RPMI7951 (cell line): ENCODE data around the gene MARCHF9. TPM values are rescaled to one million over a fixed set of nuclear protein-coding genes. Genes with fewer than 3 reads are reported as not detected.

ENCODE experiments used
- DNase-seq: peaks from one replicate; pipeline ENCODE4 v3.0.0-alpha.2; 2012; ENCODE audit warnings: low read depth
- total RNA-seq: library from RNA; depleted of rRNA; stranded (reverse); fragments of >200 nt; shearing (Covaris generic); gene quantifications from 2 replicates; pipeline ENCODE4 v1.2.3, GENCODE V29; 2014

The MARCHF9 gene
- total RNA-seq, 1 experiment from 2014 or later = 4.2 TPM

- DNase-seq = no peak
Observed at GRCh38 chr12:57724003-57724935, 30.6 kb upstream of the MARCHF9 start.

DNA sequence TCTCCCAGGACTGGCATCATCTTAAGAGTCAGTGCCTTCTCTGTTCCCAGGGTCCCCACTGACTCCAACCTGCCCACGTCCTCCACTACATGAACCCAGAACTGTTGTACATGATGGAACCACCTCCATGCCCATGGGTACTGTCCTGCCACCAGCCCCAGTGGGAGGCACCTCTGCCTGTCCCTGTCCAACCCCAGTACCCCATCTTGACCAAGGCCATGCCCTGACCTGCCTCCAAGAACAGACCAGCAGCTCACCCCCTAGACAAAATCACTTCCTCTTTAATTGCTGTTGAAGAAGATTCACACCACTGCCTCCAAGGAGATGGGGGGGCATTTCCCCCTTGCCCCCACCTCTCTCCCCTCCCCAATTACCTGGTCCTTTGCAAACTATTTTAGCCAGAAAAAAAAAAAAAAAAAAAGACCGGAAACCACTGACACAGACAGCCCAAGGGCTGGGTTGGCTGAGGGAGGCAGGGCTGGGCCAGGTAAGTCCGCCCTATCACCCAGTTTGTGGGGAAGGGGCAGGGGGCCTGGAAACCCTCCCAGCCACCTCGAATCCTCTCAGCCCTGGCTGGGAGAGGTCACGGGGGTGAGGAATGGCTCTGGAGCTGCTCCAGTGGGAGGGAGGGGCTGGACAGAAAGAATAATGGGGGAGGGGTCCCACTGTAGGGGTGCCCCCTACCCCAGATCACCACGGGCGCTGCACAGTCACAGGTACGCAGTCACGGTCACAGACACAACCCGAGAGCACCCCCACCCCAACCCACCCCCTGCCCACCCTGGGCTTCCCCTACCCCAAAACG is 29.8 kb upstream of the MARCHF9 start:
- DNase-seq = no peak

- no peak for DNase-seq
Observed at GRCh38 chr12:57725851-57726150, 29.1 kb upstream of the MARCHF9 start.

DNA sequence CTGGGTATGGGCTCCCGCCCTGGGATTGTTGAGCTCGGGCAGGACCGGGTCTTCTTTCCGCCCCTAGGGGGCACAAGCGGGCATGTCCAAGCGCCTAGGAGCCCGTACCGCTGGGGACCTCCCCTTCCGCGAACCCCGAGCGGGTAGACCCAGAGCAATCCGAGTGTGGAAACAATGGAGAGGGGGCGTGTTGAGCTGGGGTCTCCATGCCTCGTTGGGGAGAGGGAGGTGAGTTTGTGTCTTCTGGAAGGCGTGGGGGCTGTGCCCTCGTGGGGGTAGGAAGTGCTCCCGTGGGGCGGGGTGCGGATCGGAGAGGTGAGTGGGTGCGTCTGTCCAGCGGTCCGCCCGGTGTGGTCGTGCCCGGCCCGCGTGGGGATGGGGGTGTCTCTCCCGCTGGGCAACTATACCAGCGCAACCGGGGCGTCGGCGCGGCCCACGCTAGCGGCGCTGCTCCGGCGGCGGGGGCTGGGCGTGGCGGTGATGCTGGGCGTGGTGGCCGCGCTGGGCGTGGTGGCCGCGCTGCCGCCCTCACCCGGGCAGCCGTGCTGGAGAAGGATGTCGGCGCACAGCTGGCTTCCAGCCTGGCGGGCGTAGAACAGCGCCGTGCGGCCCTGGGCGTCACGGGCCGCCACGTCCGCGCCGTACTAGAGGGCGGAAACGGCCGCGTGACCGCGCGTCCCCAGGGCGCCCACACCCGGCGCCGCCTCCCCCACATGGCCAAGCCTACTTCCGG is 28.6 kb upstream of the MARCHF9 start:
- DNase-seq = peak; percentile 83

GRCh38 chr12:57726884-57727757 is 27.8 kb upstream of the MARCHF9 start:
- no peak for DNase-seq

GRCh38 chr12:57727758-57728395 is 27.0 kb upstream of the MARCHF9 start:
- DNase-seq = no peak

DNA sequence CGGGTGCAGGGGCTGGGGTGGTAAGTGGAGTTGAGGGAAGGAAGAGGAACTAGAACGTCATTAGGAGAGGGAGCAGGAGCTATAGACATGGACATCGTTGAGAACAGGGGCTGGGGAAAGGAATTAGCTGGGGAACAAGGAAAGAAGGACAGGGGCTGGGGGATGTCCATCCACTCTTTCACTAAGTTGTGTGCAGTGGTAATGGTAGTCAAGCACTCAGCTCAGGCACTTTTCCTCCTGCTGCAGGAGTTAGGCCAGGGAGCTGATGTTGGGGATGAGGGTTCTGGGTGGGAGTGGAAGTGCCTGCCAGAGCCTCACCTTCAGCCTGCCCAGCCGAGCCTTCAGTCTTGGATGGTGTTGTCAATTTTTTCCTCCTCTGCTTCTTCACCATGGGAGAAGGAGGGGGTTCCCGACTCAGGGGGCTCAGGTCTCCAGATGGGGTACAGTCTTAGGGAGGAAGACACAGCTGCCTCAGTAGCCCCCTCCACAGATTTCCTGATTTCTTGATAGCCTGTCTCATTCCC is 25.5 kb upstream of the MARCHF9 start:
- no peak for DNase-seq

DNA sequence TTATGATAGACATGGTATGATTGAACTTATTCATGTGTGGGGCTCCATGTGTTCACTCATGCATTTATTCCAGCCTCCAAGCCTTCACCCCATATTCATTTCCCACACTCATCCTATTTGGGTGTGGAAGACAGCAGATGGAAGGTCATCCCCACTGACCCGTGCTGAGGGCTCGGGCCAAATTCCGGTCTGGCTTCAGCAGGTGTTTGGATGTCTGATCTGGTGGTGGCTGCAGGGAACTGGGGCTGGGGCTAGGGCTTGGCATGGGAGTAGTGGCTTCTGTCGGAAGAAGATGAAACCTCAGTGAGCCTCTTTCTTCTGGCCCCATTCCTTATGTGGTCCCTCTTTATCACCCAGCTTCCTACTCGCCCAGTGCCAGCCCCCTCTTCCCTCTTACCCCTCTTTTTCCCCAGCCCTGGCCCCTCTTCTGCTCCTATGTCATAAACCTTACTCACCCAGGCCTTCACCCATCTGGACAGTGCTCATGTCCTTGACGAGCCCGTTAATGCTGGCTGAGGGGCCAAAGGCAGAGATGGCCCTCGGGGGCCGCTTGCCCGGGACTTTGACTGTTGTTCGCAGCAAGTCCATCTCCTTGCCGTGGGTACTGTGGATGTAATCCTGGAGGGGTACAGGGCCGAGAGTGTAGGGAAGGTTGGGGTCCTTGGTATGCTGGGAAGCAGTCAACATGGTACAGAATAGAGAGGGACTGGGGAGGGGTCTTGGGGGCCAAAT is 24.4 kb upstream of the MARCHF9 start:
- no peak for DNase-seq

- DNase-seq = no peak
Observed at GRCh38 chr12:57731411-57732080, 23.4 kb upstream of the MARCHF9 start.

DNA sequence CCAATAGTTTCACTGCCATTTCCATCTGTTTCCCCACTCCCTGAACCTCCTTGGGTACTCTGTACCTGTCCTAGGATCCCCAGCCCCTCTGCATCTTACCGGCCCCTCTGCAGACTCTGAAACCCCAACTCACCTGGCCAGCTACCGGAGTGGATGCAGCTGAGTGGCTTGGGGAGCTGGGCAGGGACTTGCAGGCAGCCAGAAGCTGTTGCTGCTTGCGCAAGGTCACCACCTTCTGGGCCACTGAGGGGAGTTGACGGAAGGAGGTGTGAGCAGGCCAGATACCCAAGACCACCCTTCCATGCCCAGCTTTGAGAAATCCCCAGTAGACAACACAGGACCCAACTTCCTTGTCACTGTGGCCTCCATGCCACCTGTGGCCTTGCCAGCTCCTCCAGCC is 22.6 kb upstream of the MARCHF9 start:
- DNase-seq = no peak

GRCh38 chr12:57732726-57733593 is 21.9 kb upstream of the MARCHF9 start:
- no peak for DNase-seq

DNA sequence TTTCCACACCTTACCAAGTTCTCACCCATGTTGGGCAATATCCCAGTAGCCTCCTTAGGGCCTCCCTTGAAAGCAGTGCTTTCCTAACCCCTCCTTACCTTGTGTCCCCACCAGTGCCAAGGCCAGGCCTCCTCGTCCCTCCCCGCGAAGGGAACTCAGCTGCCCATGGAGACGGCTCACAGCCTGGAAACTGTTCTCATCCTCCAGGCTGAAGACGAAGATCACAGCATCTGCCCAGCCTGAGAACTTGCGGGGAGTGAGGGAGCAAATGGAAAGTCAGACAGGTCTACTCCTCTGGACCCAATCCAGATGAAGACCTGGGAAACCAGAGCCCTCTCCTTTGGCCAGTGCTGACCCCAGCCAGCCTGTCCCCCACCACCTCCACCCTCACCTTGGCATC is 21.0 kb upstream of the MARCHF9 start:
- DNase-seq = no peak

- peak; percentile 52 for DNase-seq
Observed at GRCh38 chr12:57734591-57734990, 20.3 kb upstream of the MARCHF9 start.

DNA sequence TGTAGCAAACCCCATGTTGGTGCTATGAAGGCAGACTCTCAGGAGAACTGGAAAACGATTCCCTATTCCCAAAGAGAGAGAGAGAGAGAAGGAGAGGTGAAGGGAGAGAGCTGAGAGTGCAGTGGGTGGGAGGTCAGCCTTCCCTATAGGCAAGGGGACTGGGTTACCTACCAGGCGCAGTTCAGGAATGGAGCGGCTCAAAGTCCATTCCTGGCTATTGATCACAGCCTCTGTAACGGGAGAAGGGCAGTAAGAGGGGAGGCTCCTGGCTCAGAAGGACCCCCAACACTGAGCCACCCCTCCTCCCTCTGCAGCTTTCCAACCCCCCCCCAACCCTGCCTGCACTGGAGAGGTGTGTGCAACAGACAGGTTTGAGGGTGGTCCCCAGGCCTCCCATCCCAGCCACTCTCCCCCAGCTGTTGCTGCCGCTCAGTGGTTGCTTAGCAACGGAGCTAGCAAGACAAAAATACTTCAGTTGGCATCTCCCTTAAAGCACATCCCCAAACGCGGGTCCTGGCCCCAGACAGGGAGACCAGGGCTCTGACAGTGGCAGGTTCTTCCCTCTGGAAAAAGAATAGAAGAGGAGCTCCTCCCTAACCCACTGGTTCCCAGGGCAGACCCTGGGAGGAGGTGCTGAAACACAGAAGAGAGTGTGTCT is 19.6 kb upstream of the MARCHF9 start:
- peak; percentile 24 for DNase-seq

DNA sequence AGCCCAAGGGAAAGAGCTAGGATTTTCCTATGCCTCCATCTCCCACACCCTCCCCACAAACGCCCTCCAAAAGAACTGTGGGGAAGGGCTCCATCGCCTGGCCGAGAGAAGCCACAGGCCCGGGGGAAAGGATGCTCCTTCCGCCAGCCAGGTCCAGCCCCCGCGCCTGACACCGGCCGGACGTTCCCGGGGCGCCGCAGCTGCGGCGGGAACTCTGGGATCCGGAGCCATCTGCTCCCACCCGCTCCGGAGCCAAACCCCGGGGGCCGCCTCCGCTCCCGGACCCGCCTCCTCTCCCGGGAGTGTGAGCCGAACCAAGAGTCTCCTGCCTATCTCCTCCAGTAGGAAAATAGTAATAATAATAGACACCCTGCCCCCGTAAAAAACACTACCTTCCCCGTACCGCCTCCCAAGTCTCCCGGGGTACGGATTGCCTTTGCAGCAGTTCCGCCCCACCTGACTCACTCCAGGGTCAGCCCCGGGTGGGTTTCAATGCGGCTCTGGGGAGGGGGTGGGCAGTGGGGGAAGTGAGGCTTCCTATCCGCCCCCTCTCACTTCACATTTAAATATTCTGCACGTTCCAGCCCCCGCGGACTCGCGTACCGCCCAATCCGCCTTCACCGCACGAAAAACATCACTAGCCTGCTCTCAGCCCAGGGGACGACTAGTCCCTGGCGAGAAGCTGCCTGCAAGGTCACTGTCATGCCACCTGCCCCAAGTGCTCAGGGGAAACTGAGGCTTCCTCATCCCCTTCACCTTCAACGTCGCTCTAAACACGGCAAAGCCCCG is 18.8 kb upstream of the MARCHF9 start:
- DNase-seq = peak; percentile 60

- no peak for DNase-seq
Observed at GRCh38 chr12:57736741-57737466, 18.0 kb upstream of the MARCHF9 start.
